A549 treated with RU486 at 1 μM for 4 hours (cell line): Measurements from ENCODE around the gene DNASE2. TPM values are rescaled to one million over a fixed set of nuclear protein-coding genes. Genes with fewer than 3 reads are reported as not detected.

Experiments
- total RNA-seq: library from RNA; stranded (reverse); fragments of 200-300 nt; extraction: Qiagen RNA extraction; gene quantifications from 5 replicates; pipeline ENCODE4 v1.2.3, GENCODE V29; 2022; ENCODE audit warnings: low read depth

DNASE2 gene
- 25.6 to 33.3 TPM (median 31.1 TPM) in 5 replicates for total RNA-seq

GRCh38 chr19:12881172-12881808, at the start of gene DNASE2:
Gene DNASE2, minus strand, starts transcription at chr19:12881449. Its CDS starts 74 bp downstream, at chr19:12881375.

GRCh38 chr19:12890787-12891552, 9.7 kb upstream of the DNASE2 start, which contains the start of gene GCDH:
Gene GCDH, plus strand, starts transcription at chr19:12891160. Its CDS starts 145 bp downstream, at chr19:12891305.

GRCh38 chr19:12886969-12887747, 5.9 kb upstream of the DNASE2 start, which contains the start of gene KLF1:
Gene KLF1, minus strand, starts transcription at chr19:12887201. Its CDS starts 61 bp downstream, at chr19:12887140.

GRCh38 chr19:12838182-12838885, 42.9 kb downstream of the DNASE2 start, which contains the start of gene MAST1:
Gene MAST1, plus strand, starts transcription at chr19:12838515. Its CDS starts 58 bp downstream, at chr19:12838573.

GRCh38 chr19:12834566-12834943, 46.7 kb downstream of the DNASE2 start, which contains the start of gene RTBDN:
Gene RTBDN, minus strand, starts transcription at chr19:12834579. Its CDS starts 4,600 bp downstream, at chr19:12829979.

Other genes with a start within 250 kb of the DNASE2 start
- gene MAN2B1, start 214.7 kb downstream of the DNASE2 start, total RNA-seq, result 16.4 to 21.2 TPM (median 17.4 TPM) in 5 replicates
- 7.9 to 11.6 TPM (median 10.0 TPM) in 5 replicates for gene WDR83, start 214.6 kb downstream of the DNASE2 start, total RNA-seq
- 40.7 to 54.1 TPM (median 49.5 TPM) in 5 replicates for gene DHPS, start 199.6 kb downstream of the DNASE2 start, total RNA-seq
- not detected in 5 replicates for gene GNG14, start 193.5 kb downstream of the DNASE2 start, total RNA-seq
- gene FBXW9, start 184.8 kb downstream of the DNASE2 start, total RNA-seq, result 8.2 to 13.6 TPM (median 11.5 TPM) in 5 replicates
- gene TNPO2, start 157.5 kb downstream of the DNASE2 start, total RNA-seq, result 27.4 to 35.2 TPM (median 32.5 TPM) in 5 replicates
- gene TRIR, start 146.8 kb downstream of the DNASE2 start, total RNA-seq, result 156 to 216 TPM (median 205 TPM) in 5 replicates
- 70.9 to 96.0 TPM (median 93.4 TPM) in 5 replicates for gene GET3, start 144.0 kb downstream of the DNASE2 start, total RNA-seq
- gene BEST2, start 129.7 kb downstream of the DNASE2 start, total RNA-seq, result 0.05 to 0.14 TPM in 2 of 5 replicates, not detected in the others
- gene HOOK2, start 105.9 kb downstream of the DNASE2 start, total RNA-seq, result 8.1 to 12.5 TPM (median 9.9 TPM) in 5 replicates
- 86.0 to 165 TPM (median 133 TPM) in 5 replicates for gene JUNB, start 90.0 kb downstream of the DNASE2 start, total RNA-seq
- 0.48 to 1.4 TPM (median 0.76 TPM) in 5 replicates for gene PRDX2, start 79.6 kb downstream of the DNASE2 start, total RNA-seq
- gene THSD8, start 79.4 kb downstream of the DNASE2 start, total RNA-seq, result 0.70 to 17.2 TPM (median 12.5 TPM) in 4 of 5 replicates, not detected in the other
- gene RNASEH2A, start 74.9 kb downstream of the DNASE2 start, total RNA-seq, result 32.3 to 49.1 TPM (median 44.2 TPM) in 5 replicates
- 0.10 to 0.34 TPM (median 0.22 TPM) in 4 of 5 replicates, not detected in the other for gene RTBDN, start 46.9 kb downstream of the DNASE2 start, total RNA-seq
- 1.1 to 2.5 TPM (median 1.6 TPM) in 5 replicates for gene MAST1, start 42.9 kb downstream of the DNASE2 start, total RNA-seq
- not detected in 5 replicates for gene KLF1, start 5.8 kb upstream of the DNASE2 start, total RNA-seq
- 9.1 to 10.2 TPM (median 9.5 TPM) in 5 replicates for gene GCDH, start 9.7 kb upstream of the DNASE2 start, total RNA-seq
- gene SYCE2, start 37.8 kb upstream of the DNASE2 start, total RNA-seq, result 0.33 to 0.79 TPM (median 0.42 TPM) in 5 replicates
- 65.9 to 84.1 TPM (median 74.6 TPM) in 5 replicates for gene FARSA, start 52.3 kb upstream of the DNASE2 start, total RNA-seq
- 505 to 682 TPM (median 539 TPM) in 5 replicates for gene CALR, start 57.2 kb upstream of the DNASE2 start, total RNA-seq
- 68.9 to 85.3 TPM (median 84.8 TPM) in 5 replicates for gene RAD23A, start 64.4 kb upstream of the DNASE2 start, total RNA-seq
- gene GADD45GIP1, start 75.8 kb upstream of the DNASE2 start, total RNA-seq, result 33.1 to 59.6 TPM (median 54.1 TPM) in 5 replicates
- not detected in 5 replicates for gene DAND5, start 88.1 kb upstream of the DNASE2 start, total RNA-seq
- gene NFIX, start 114.0 kb upstream of the DNASE2 start, total RNA-seq, result 3.3 to 5.4 TPM (median 3.8 TPM) in 5 replicates
- 0.50 to 1.0 TPM (median 0.71 TPM) in 5 replicates for gene LYL1, start 221.4 kb upstream of the DNASE2 start, total RNA-seq
- 34.4 to 39.6 TPM (median 38.0 TPM) in 5 replicates for gene TRMT1, start 235.3 kb upstream of the DNASE2 start, total RNA-seq
- gene NACC1, start 236.8 kb upstream of the DNASE2 start, total RNA-seq, result 26.1 to 47.1 TPM (median 39.3 TPM) in 5 replicates